CD4-positive, alpha-beta memory T cell (primary cell): ENCODE data around the gene CEP112. TPM values are rescaled to one million over a fixed set of nuclear protein-coding genes. Genes with fewer than 3 reads are reported as not detected.

ENCODE experiments used
- CTCF ChIA-PET: fragments of 350-600 bp; sonication (Branson Sonifier 250); formaldehyde crosslinking; loops from one replicate; lab custom pipeline; 2021; ENCODE audit warnings: inconsistent platforms; ENCODE audit not compliant: partially characterized antibody; lab: Charles Lee
- POLR2A ChIA-PET: fragments of 350-600 bp; sonication (Branson Sonifier 250); formaldehyde crosslinking; loops from one replicate; lab custom pipeline; 2021; ENCODE audit not compliant: partially characterized antibody; lab: Charles Lee
- DNase-seq, 5 donors: peaks; one replicate each; pipeline versions ENCODE4 v3.0.0 to v3.0.0-alpha.2; 2020 to 2022; ENCODE audit warnings: mixed read lengths in 1 of 5
- H3K27ac ChIP-seq: one replicate; pipeline ENCODE4 v1.7.0; 2013; ENCODE audit warnings: low read depth, low read length
- H3K27me3 ChIP-seq: 2 replicates; pipeline ENCODE4 v1.7.0; 2013; ENCODE audit warnings: mild to moderate bottlenecking, low read length, moderate library complexity; ENCODE audit not compliant: insufficient read depth
- H3K36me3 ChIP-seq: 2 replicates; pipeline ENCODE4 v1.7.0; 2013; ENCODE audit warnings: mild to moderate bottlenecking, low read length, moderate library complexity; ENCODE audit not compliant: insufficient read depth
- H3K4me1 ChIP-seq: 2 replicates; pipeline ENCODE4 v1.7.0; 2013; ENCODE audit warnings: mild to moderate bottlenecking, low read length, moderate library complexity; ENCODE audit not compliant: insufficient read depth
- H3K4me3 ChIP-seq, 2 donors: one replicate each; pipeline ENCODE4 v1.7.0; 2013; ENCODE audit warnings: low read length in 2 of 2, mild to moderate bottlenecking in 1 of 2
- H3K9me3 ChIP-seq, 2 donors: one replicate each; pipeline ENCODE4 v1.7.0; 2013; ENCODE audit warnings: low read length in 2 of 2, control low read depth in 1 of 2; ENCODE audit not compliant: control insufficient read depth in 1 of 2
- H3K27ac Mint-ChIP-seq, 7 donors: one replicate each; pipeline ENCODE4 v1.8.0; 2020 to 2021; ENCODE audit warnings: mixed read lengths in 7 of 7, mild to moderate bottlenecking in 6 of 7, inconsistent platforms in 3 of 7, moderate library complexity in 3 of 7
- H3K27me3 Mint-ChIP-seq, 2 donors: one replicate each; pipeline ENCODE4 v1.8.0; 2020 to 2021; ENCODE audit warnings: mixed read lengths in 2 of 2
- H3K36me3 Mint-ChIP-seq, 2 donors: one replicate each; pipeline ENCODE4 v1.8.0; 2020 to 2021; ENCODE audit warnings: mixed read lengths in 2 of 2, inconsistent platforms in 1 of 2, mild to moderate bottlenecking in 1 of 2
- H3K4me1 Mint-ChIP-seq, 4 donors: one replicate each; pipeline ENCODE4 v1.8.0; 2020 to 2021; ENCODE audit warnings: mixed read lengths in 4 of 4, mild to moderate bottlenecking in 1 of 4
- H3K4me3 Mint-ChIP-seq, 8 donors: one replicate each; pipeline ENCODE4 v1.8.0; 2020 to 2021; ENCODE audit warnings: mixed read lengths in 8 of 8, mild to moderate bottlenecking in 7 of 8, moderate library complexity in 6 of 8, inconsistent platforms in 3 of 8
- H3K9me3 Mint-ChIP-seq, 8 donors: one replicate each; pipeline ENCODE4 v1.8.0; 2020 to 2021; ENCODE audit warnings: mixed read lengths in 8 of 8, mild to moderate bottlenecking in 5 of 8, inconsistent platforms in 3 of 8, moderate library complexity in 1 of 8
- intact Hi-C: fragments of 100-400 bp; cut with micrococcal nuclease; formaldehyde crosslinking; loops from one replicate; pipeline ENCODE4 v1.15.1; 2023
- polyA plus RNA-seq, 2 donors: library from polyadenylated mRNA; unstranded; fragments of 300-500 nt; fragmentation: Illumina TruSeq; gene quantifications; one replicate each; pipeline ENCODE4 v1.2.3, GENCODE V29; 2021
- total RNA-seq, 2 experiments: library from RNA; stranded (reverse); gene quantifications; one replicate each; pipeline ENCODE4 v1.2.3, GENCODE V29; 2021

Gene CEP112
- total RNA-seq (1 to 10 TPM; 2.5 to 3.9 TPM), polyA plus RNA-seq (under 1 TPM; 0.34 TPM)

- Histone ChIP-seq H3K27me3 (no peaks in the 10 kb centered on the region), H3K9me3 (no peaks in the 10 kb centered on the region), H3K4me1 (peaks cover 20% of the 10 kb centered on the region), H3K36me3 (no peaks in the 10 kb centered on the region), H3K27ac (peak within 1 kb of the TSS; percentile 58), H3K4me3 (peak within 1 kb of the TSS; percentile 29 to 47)
- peaks cover 0 to 2% (median 0%) of the 10 kb centered on the region in 8 donors for H3K9me3 Mint-ChIP-seq
- H3K4me1 Mint-ChIP-seq = peaks cover 12 to 18% (median 15%) of the 10 kb centered on the region in 4 donors
- intact Hi-C loops = no loop called here
- DNase-seq = peak; percentile 85 to 89 (median 86)
- no peaks in the 10 kb centered on the region for H3K36me3 Mint-ChIP-seq
- peak within 1 kb of the TSS; percentile 83 to 91 (median 89) for H3K4me3 Mint-ChIP-seq
- ChIA-PET CTCF (interaction anchor here (5.4 kb wide), 1 partner anchor 10 kb away, joined by 47 read pairs; no protein-coding TSS in a partner anchor), POLR2A (interaction anchor here (1.0 to 2.4 kb wide), 2 partner anchors 10 to 54 kb away, joined by 4 to 7 read pairs; no protein-coding TSS in a partner anchor)
- peak within 1 kb of the TSS; percentile 90 to 97 (median 95) for H3K27ac Mint-ChIP-seq
- no peaks in the 10 kb centered on the region for H3K27me3 Mint-ChIP-seq
Measured at GRCh38 chr17:66191593-66192377, at the start of gene CEP112. TSS of gene CEP112 (minus strand) at chr17:66192133.

GRCh38 chr17:66240630-66241029, 48.7 kb upstream of the CEP112 start:
- Mint-ChIP-seq H3K27me3 (no peaks in the 10 kb centered on the region), H3K4me3 (no peak overlapping the region), H3K36me3 (no peaks in the 10 kb centered on the region), H3K4me1 (peaks cover 7 to 9% (median 8%) of the 10 kb centered on the region in 4 donors), H3K9me3 (peaks cover 0 to 2% (median 0%) of the 10 kb centered on the region in 8 donors), H3K27ac (no peak overlapping the region)
- H3K27me3 ChIP-seq = no peaks in the 10 kb centered on the region
- H3K9me3 ChIP-seq = no peaks in the 10 kb centered on the region
- ChIA-PET CTCF (interaction anchor here (0.9 kb wide), 1 partner anchor 40 kb away, joined by 3 read pairs; no protein-coding TSS in a partner anchor), POLR2A (interaction anchor here (0.6 kb wide), 1 partner anchor 70 kb away, joined by 3 read pairs; no protein-coding TSS in a partner anchor)
- intact Hi-C loops = no loop called here
- H3K36me3 ChIP-seq = no peaks in the 10 kb centered on the region
- H3K27ac ChIP-seq = no peak overlapping the region
- no peak for DNase-seq
- peaks cover 1% of the 10 kb centered on the region for H3K4me1 ChIP-seq
- H3K4me3 ChIP-seq = no peak overlapping the region

- H3K4me3 ChIP-seq = no peak overlapping the region
- Mint-ChIP-seq H3K9me3 (peaks cover 0 to 2% (median 0%) of the 10 kb centered on the region in 8 donors), H3K36me3 (no peaks in the 10 kb centered on the region), H3K4me3 (no peak overlapping the region), H3K27me3 (no peaks in the 10 kb centered on the region), H3K4me1 (peaks cover 5 to 6% (median 5%) of the 10 kb centered on the region in 4 donors), H3K27ac (peak overlapping the region in 1 of 7 donors; percentile 28)
- intact Hi-C loops = no loop called here
- no peaks in the 10 kb centered on the region for H3K27me3 ChIP-seq
- H3K4me1 ChIP-seq = no peaks in the 10 kb centered on the region
- POLR2A ChIA-PET = no interaction called here
- no peaks in the 10 kb centered on the region for H3K9me3 ChIP-seq
- no peak for DNase-seq
- H3K27ac ChIP-seq = no peak overlapping the region
- CTCF ChIA-PET = interaction anchor here (0.9 kb wide), 1 partner anchor 40 kb away, joined by 3 read pairs; no protein-coding TSS in a partner anchor
- H3K36me3 ChIP-seq = no peaks in the 10 kb centered on the region
Measured at GRCh38 chr17:66240013-66240412, 48.1 kb upstream of the CEP112 start.

GRCh38 chr17:66235377-66235994, 43.6 kb upstream of the CEP112 start:
- H3K36me3 ChIP-seq = no peaks in the 10 kb centered on the region
- H3K4me3 ChIP-seq = no peak overlapping the region
- no peak overlapping the region for H3K27ac Mint-ChIP-seq
- H3K36me3 Mint-ChIP-seq = no peaks in the 10 kb centered on the region
- H3K27me3 Mint-ChIP-seq = no peaks in the 10 kb centered on the region
- DNase-seq = no peak
- H3K4me3 Mint-ChIP-seq = no peak overlapping the region
- peaks cover 0 to 6% (median 0%) of the 10 kb centered on the region in 8 donors for H3K9me3 Mint-ChIP-seq
- H3K9me3 ChIP-seq = no peaks in the 10 kb centered on the region
- no peaks in the 10 kb centered on the region for H3K4me1 ChIP-seq
- peaks cover 4 to 10% (median 5%) of the 10 kb centered on the region in 4 donors for H3K4me1 Mint-ChIP-seq
- no peaks in the 10 kb centered on the region for H3K27me3 ChIP-seq
- H3K27ac ChIP-seq = no peak overlapping the region
- ChIA-PET POLR2A (no interaction called here), CTCF (no interaction called here)
- intact Hi-C loops = no loop called here

- Histone ChIP-seq H3K36me3 (no peaks in the 10 kb centered on the region), H3K4me3 (no peak overlapping the region), H3K27me3 (no peaks in the 10 kb centered on the region), H3K9me3 (no peaks in the 10 kb centered on the region), H3K4me1 (no peaks in the 10 kb centered on the region), H3K27ac (no peak overlapping the region)
- Mint-ChIP-seq H3K27ac (no peak overlapping the region), H3K36me3 (no peaks in the 10 kb centered on the region), H3K4me3 (peak overlapping the region in 1 of 8 donors; percentile 3), H3K9me3 (peaks cover 0 to 4% (median 0%) of the 10 kb centered on the region in 8 donors), H3K4me1 (peaks cover 2 to 10% (median 5%) of the 10 kb centered on the region in 4 donors), H3K27me3 (no peaks in the 10 kb centered on the region)
- no peak for DNase-seq
- POLR2A ChIA-PET = no interaction called here
- intact Hi-C loops = no loop called here
- CTCF ChIA-PET = no interaction called here
Measured at GRCh38 chr17:66234611-66235010, 42.7 kb upstream of the CEP112 start.

- CTCF ChIA-PET = no interaction called here
- POLR2A ChIA-PET = no interaction called here
- peak overlapping the region in 1 of 8 donors; percentile 20 for H3K4me3 Mint-ChIP-seq
- peaks cover 0 to under 1% of the 10 kb centered on the region in 2 donors for H3K27me3 Mint-ChIP-seq
- Histone ChIP-seq H3K27ac (no peak overlapping the region), H3K4me3 (no peak overlapping the region), H3K9me3 (no peaks in the 10 kb centered on the region), H3K4me1 (no peaks in the 10 kb centered on the region), H3K27me3 (no peaks in the 10 kb centered on the region), H3K36me3 (no peaks in the 10 kb centered on the region)
- no peaks in the 10 kb centered on the region for H3K36me3 Mint-ChIP-seq
- no peak for DNase-seq
- peaks cover 2 to 10% (median 5%) of the 10 kb centered on the region in 4 donors for H3K4me1 Mint-ChIP-seq
- peak overlapping the region in 2 of 7 donors; percentile 70 to 83 for H3K27ac Mint-ChIP-seq
- intact Hi-C loops = no loop called here
- peaks cover 0 to 4% (median 0%) of the 10 kb centered on the region in 8 donors for H3K9me3 Mint-ChIP-seq
Measured at GRCh38 chr17:66233023-66233753, 41.3 kb upstream of the CEP112 start.
